CD4-positive, alpha-beta T cell treated with Interleukin-21 for 1 hour (primary cell): ENCODE data around the gene FILIP1L.

Experiments
- DNase-seq: peaks from one replicate; pipeline ENCODE4 v3.0.0-alpha.2; 2020

FILIP1L gene

DNA sequence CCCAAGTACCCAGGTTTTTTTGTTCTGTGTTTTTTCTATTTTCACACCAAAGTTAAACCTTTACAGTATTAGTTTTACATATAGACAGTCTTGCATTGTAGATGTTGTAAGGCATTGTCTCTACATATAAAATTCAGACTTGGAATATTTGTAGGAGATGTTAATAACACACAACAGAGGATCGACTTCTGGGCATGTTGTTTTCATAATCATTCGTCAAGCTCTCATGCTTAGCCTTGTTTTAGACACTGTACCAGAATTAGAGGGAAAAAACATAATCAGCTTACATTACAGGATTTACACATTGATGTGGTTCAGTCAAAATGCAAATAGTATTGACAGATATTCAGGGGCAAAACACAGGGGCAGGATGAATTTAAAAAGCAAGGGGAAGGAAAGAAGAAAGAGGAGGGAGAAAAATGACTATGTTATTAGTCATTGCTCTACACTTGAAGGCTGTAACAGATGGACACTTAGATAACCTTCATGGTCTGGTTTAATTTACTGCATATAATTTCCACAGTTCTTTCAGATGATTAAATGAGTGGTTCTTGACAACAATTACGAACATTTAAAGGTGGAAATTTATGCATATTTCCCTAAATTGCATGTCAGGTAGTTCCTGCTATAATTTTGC is 289.2 kb downstream of the FILIP1L start:
- DNase-seq: no peak

DNA sequence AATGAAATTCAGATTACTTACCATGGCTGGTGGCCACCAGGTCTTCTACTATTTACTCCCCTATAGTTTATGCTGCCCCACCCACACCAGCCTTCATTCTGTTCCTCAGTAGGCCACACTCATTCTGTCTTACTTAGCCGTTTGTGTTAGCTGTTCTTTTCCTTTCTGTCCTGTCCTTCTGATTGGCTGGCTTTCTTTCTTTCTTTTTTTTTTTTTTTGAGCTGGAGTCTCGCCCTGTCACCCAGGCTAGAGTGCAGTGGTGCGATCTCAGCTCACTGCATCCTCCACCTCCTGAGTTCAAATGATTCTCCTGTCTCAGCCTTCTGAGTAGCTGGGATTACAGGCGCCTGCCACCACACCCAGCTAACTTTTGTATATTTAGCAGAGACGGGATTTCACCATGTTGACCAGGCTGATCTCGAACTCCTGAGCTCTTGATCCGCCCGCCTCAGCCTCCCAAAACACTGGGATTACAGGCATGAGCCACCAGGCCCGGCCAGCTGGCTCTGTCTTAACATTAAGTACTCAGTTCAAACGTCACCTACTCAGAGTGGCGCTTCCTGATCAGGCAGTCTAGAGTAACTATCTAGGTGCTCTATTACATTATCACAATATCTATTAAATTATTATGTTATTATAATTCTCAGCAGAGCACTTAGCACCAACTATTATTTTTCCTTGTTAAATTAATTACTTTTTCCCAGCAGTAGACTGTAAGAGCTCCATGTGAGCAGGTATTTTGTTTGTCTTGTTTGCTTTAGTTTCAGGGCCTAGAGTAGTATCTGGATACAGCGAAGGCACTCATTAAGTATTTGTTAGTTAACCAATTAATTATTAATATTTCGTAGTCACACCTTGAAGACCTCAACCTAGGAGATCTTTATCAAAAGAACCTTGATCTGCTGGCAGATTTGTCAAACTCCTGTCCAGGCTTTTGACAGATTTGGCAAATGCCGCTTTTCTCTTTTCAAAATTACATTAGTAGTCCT is 290.3 kb downstream of the FILIP1L start:
- DNase-seq: no peak

DNA sequence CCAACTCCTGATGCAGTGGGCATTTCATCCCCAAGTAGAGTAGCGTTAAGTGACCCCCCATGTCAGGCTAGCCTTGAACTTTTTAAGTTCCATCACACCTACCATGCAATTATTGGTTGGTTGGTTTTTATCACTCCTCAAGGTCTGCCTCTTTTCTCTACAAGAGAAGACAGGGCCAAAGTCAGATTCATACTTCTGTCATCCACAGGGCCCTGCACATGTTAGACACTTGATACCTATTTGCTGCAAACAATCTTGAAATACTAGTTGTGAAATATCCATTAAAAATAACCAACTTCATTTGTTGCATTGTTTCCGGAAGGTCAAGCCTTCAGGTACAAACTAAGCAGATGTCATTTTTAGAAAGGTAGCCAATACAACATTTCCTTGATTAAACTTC is 295.5 kb downstream of the FILIP1L start:
- DNase-seq: no peak

- DNase-seq: peak; percentile 93
These were observed 296.7 kb downstream of the FILIP1L start, which contains the start of gene CMSS1 for GRCh38 chr3:99817437-99818240. Gene CMSS1 (plus strand): TSS chr3:99817862.

DNA sequence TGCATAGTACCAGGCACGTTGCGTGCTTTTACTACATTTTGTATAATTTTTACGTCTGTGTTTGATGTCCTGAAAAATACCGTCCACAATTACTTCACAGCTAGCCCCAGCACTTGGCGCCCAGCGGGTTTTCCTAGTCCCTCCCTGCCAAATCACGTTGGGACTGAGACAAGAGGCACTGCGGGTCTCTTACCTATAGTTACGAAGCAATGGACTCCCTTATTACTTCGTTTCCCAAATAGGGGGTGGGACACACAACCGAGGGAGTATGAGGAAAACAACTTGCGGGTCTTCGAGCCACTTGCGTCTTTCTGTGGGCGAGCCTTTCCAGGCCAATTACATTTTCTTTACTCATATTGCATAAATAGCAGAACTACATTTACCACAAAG is 297.3 kb downstream of the FILIP1L start:
- no peak for DNase-seq

- no peak for DNase-seq
These were observed 303.9 kb downstream of the FILIP1L start for GRCh38 chr3:99810403-99810802.

- DNase-seq: no peak
These were observed 304.7 kb downstream of the FILIP1L start for GRCh38 chr3:99809565-99809964.

DNA sequence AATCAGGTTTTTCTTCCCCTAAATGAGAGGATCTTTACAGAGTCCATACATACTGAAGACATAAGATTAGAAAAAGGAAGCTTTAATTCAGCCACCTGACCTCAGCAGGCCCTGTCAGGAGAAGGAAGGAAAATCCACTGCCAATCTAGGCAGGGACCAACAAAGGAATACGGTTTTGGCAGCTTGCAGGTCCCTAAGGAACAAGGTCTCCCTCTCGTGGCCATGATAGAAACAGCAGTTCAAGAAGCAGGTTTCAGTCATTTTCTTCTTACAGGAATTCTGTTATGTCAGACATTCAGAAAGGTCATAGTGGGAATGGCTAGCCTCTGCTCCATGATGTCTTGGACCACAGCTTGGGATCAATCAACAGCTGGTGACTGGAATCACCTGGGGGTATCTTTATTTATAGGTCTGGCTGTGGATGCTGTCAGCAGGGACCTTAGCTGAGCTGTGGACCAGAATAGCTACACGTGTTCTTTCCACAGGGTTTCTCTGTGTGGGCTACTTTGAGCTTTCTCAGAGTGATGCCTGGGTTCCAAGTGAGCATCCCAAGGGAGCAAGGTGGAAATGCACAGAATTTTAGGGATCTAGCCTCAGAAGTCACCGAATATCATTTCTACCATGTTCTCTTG is 306.0 kb downstream of the FILIP1L start:
- DNase-seq: peak; percentile 54

GRCh38 chr3:99805160-99805559 is 309.1 kb downstream of the FILIP1L start:
- no peak for DNase-seq

- DNase-seq: no peak
These were observed 311.0 kb downstream of the FILIP1L start for GRCh38 chr3:99803297-99803696.

DNA sequence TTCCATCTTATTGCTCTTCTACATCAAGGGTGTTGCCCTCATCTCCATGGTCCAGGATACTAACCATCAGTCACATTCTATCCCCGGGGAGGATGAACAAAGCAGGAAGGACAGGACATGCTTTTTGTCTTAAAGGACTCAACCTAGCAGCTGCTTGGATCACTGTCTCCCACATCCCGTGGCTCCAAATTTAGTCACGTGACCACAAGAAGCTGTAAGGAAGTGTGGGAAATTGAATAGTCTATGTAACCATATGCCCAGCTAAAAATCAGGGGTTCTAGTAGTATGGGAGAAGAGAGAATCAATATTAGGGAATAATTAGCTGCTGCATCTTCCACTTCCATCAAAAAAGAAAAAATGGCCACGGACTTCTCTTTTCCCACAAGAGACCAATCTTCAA is 314.9 kb downstream of the FILIP1L start:
- no peak for DNase-seq

- no peak for DNase-seq
These were observed 318.7 kb downstream of the FILIP1L start for GRCh38 chr3:99795573-99795972.

DNA sequence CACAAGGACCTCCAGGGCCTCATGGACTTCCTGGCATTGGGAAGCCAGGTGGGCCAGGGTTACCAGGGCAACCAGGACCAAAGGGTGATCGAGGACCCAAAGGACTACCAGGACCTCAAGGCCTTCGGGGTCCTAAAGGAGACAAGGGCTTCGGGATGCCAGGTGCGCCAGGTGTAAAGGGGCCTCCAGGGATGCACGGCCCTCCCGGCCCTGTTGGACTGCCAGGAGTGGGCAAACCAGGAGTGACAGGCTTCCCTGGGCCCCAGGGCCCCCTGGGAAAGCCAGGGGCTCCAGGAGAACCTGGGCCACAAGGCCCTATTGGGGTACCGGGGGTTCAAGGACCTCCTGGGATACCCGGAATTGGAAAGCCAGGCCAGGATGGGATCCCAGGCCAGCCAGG is 319.8 kb downstream of the FILIP1L start:
- DNase-seq: no peak

DNA sequence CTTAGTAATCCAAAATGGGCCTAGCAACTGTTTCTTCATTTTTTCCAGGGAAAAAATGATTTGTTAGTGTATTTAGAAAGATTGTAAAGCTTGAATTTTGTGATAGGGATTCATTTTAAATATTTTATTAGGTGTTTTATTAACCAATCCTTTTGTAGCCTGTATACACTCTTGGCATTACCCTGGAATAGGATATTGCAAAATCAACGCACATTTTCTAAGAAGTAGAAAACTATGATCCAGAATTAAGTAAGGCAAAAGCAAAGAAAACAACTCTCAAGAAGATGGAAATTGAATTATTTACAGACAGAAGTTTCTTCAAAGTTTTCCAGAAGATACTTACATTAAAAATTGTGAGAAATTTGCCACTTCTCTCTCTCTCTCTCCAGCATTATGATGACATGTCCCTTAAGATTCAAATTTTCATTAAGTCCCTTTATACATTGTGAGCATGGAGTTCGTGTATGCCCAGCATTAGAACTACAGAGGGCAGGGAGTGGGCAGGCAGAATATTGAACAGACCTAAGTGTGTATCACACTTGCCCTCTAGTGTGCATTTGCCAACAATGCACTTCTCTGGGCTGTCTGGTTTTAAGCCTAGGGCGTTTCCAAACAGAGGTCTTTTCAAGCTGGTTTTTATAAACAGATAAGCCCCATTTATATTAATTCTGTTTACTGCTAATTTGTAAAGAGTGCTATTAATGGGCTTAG is 325.1 kb downstream of the FILIP1L start:
- DNase-seq: peak; percentile 12
